ENCODE results near the gene MAP3K14.
A peak's percentile ranks its signal among the peaks of the same experiment; 100 is the strongest.

The MAP3K14 gene

DNA sequence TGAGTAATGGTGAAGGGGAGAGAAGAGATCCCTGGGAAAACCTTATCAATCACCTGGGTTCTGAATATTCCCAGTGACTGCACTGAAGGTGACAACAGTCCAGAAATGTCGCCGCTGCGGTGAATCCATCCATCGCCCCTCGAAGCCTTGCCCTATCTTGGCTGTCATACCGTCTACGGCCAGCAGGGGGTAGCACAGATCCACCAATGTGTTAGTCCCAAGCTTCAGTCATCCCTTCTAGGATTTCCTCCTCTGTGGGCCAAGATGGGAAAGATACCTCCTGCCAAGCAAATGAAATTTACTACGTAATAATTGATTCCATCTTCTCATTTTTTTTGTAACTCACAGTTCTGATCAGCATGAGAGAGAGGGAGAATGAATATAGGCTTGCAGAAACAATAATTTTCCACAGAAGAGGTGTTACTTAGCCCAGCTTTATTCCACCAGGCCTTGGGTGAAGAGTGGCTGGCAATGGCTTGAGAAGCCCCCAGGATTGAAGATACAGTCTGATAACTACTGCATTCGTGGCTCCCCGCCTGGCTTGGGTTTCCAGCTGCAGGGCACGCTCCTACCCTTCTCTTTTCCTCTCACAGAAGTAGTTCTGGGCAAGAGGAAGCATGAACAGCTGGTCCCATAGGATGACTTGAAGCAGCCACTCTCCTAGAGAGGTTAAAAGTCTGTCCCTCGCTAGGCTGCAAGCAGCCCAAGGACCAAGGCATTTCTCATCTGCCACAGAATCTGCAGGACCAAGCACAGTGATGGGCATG, 97.7 kb downstream of the MAP3K14 start:
- peak; percentile 87 for DNase-seq

All from fibroblast of upper back skin (primary cell).